HuH-7.5 (cell line): ENCODE results near the gene PYGO2.

Source experiments
- DNase-seq: peaks from one replicate; pipeline ENCODE4 v3.0.0; 2011; ENCODE audit warnings: low spot score

PYGO2 gene

DNA sequence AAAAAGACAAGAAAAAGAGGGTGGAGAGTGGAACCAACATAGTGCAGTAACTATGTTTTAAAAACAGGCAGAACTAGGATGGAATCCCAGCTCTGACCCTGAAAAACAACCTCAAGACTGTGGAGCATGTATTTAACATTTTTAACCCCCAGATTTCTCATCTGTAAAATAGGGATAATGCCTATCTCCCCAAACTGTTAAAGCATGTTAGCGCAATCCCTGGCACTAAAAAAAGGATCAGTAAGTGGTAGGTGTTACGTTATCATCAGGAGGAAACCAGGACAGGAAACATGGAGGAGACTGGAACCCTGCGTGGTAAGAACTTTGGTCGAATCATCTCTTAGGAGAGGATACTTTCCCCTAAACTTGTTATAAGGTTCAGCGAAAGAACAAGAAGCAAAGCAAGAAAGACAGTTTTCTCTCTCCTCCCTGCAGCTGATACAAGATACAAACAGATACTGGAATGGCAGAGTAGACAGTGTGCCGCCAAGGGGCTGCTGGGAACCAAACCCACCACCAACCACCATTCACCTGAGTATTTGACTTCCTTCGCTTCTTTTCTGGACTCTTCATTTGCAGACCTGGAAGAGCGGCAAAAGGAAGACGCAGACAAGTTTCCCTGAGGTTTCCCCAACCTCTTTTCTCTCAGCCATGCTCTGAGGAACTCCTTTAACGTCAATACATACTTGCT is 991 bp downstream of the PYGO2 start:
- DNase-seq: no peak

GRCh38 chr1:154959426-154959780 is 2.2 kb downstream of the PYGO2 start:
- DNase-seq: no peak

DNA sequence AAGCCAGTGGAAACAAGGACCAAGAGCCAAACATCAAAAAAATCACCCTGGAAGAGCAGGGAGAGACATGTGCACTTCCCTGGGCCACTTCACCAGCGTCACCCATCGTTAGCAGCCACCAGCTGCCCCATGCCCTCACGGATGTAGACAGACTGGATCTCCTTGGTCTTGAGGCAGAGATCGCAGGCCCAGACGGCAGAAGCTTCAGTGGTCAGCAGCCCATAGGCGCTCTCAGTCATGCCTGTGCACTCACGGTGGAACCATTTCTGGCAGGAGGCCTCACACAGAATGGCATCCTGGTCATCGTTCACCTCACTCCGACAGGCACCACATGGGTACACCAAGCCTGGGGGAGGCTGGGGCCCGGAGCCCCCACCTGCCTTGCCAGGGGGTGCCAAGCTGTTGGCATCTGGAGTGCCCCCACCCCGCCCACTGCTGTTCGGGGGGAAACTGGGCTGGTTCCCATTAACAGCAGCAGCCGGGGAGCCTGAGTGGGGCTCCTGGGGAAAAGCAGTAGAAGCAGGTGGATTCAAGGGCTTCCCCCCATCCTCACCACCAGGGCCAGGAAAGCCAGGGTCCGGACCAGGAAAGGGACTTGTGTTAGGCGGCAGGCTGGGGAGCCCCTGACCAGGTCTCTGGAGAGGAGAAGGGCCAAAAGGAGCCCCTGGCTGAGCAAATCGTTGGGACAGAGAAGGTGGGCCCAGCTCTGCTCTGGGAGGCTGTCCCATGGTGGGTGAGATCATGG is 2.7 kb downstream of the PYGO2 start:
- no peak for DNase-seq

GRCh38 chr1:154958036-154958435 is 3.5 kb downstream of the PYGO2 start:
- no peak for DNase-seq

DNA sequence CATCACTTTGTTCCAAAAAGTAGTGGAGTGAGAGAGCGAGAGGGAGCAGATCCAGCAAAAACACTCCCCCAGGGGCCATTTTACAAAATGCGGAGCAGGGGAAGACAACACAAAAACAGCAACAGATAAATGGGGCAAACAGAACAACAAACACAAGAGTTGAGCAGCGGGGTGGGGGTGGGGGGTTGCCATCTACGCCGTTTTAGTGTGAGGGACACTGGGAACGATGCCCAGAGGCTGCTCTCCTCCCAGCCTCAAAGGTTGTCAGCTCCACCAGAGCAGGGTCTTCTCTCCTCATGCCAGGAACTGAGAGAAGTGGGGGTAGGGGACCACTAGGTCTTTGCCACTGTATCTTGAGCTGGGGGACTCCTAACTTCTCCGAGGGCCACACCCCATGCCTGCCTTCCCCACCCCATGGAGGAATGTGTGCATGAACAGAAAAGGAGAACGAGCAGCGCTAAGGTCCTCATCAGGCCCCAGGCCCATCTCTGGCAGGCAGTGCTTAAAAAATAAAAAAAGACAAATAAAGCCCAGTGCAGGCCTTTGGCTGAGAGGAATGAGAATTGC is 4.4 kb downstream of the PYGO2 start:
- DNase-seq: no peak

- no peak for DNase-seq
These were observed 5.0 kb downstream of the PYGO2 start for GRCh38 chr1:154956544-154956941.

- DNase-seq: peak; percentile 100
These were observed 5.7 kb downstream of the PYGO2 start, which contains the start of gene PBXIP1 for GRCh38 chr1:154955718-154956543. Gene PBXIP1, minus strand, starts transcription at chr1:154956099. Its CDS starts 2,378 bp downstream, at chr1:154953721.

- DNase-seq: no peak
These were observed 6.4 kb downstream of the PYGO2 start for GRCh38 chr1:154955039-154955717.

GRCh38 chr1:154954541-154954940 is 7.0 kb downstream of the PYGO2 start:
- no peak for DNase-seq

GRCh38 chr1:154953611-154954038 is 8.0 kb downstream of the PYGO2 start:
- DNase-seq: no peak

DNA sequence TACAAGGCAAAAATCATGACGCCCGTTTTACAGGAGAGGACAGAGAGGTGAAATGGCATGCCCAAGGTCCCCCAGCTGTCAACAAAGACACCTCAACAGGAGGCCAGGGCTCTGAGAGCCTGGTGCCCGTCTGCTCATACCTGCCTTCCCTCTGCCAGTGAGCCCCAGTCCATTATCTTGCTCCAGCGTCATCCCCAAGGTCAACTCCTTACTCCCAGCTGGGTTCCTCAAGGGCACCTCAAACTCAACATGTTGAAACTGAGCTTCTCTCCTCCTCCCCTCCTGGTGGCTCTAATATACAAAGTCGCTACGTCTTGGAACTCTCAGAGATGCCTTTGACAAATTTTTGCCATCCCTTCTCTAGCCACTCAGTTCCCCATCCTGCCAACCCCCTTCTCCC is 8.9 kb downstream of the PYGO2 start:
- no peak for DNase-seq

DNA sequence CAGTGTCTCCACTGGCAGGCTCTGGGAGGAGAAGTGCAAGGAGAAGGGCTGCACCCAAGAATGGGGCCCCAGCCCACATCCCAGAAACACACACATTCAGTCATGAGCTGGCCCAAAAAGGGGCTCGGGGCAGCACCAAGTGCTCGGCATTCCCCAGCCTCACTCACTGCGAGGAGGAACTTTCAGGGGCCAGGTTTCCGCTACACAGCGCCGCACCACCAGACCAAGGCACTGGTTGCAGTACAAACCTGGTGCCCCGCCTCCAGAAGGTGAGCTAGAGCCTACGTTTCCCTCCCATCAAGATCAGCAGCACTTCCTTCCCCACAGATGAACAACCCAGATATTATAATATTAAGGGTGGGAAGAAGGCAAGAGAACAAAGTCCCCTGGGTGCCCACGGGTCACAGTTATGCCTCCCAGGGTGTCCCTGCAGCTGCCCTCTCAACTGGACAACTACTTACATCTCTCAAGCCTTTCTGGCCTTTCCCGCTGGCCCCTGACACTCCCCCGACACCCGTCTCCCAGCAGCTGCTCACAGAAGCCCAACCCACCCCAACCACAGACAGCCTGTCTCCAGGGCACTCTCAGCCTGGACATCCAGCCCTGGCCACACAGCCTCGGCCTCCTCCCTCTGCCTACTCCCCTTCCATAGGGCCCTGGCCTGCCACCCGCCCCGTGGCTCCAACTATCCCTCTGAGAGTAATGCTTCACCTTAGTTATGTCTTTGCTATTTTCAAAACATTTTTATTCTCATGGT is 9.5 kb downstream of the PYGO2 start:
- DNase-seq: no peak

DNA sequence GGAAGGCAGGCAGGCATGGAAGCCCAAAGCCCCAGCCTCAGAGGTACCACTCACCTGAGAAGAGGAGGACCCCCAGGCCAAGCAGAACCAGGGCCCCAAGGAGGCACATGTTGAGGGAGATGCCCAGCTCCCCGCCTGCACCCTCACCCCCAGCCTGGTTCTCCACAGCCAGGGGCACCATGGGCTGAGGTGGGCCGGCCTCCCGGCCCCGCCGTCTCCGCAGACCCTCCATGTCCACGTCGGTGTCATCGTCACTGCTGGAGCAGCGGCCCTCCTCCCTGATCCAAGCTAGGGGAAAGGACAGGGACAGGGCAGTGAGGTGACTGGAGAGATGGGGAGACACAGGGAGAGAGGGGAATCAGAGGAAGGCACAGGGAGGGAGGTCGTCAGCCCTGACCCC is 13.5 kb downstream of the PYGO2 start:
- DNase-seq: no peak

- no peak for DNase-seq
These were observed 15.4 kb downstream of the PYGO2 start for GRCh38 chr1:154945962-154946850.

DNA sequence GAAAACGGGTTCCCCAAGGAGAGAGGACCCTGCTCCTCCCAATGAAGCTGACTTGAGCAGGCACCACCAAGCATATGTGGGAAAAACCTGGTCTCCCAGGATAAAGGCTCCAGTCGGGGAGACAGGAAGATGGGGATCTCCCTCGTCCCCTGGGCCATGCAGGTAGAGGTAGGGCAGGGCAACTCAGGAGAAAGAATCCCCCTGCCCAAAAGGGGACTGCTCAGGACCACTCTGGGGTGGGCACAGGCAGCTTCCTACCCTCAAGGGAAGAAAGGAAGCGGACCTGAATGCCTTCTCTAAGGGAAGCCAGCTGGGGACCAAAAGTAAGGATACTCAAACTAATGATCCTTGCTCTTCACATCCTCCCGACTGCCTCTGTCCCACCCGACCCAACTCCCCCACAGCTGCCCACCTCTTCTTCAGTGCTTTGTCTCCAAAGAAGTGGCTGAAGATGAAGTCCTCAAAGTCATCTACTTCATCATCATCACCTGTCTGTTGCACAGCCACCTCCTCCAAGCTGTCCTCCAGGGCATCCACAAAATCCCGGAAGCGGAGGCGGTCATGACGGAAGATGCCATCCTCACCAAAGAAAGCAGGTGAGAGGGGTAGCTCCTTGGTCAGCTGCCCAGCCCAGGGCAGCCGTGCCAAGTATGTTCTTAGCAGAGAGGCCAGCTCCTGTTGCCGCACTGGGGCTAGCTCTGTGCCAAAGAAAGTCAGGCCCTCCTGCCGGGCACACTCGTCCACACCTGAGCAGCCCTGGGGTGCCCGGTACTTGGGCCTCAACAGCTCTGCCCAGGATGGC is 16.2 kb downstream of the PYGO2 start:
- no peak for DNase-seq

DNA sequence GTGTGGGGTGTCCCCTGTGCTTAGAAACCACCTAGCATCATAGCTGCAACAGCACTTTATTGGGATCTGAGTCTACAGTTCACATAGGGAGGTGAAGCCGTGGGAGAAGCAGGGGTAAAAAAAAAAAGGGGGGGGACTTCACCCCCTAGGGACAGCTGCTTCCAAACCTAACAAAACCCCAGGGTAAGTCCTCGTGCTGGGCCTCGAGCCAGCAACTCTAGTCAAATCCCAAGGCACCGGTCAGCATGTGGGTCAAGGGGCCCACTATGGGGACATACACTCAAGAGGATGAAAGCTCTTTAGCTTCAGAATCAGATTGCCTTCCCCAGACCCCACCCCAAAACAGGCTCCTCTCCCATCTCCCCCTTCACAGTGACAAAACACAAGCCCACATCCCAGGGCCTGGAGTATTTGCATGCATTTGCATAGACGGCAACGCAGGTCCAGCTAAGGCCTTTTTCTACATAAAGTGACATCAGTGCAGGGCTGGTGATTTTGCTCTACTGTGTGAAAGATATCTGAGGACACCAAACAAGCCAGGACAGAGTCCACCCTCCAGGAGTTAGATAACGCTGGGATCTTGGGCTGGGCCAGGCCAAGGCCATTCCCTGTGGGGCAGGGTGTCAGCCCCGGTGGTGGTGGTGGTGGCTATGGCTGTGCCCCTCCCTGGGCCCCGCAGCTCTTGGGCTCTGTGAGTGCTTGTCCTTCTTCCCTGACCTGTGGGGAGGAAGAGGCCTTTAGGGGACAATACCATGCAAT is 17.0 kb downstream of the PYGO2 start:
- peak; percentile 60 for DNase-seq

- DNase-seq: peak; percentile 75
These were observed 17.8 kb downstream of the PYGO2 start for GRCh38 chr1:154943649-154944400.
